Measurements from ENCODE around the gene GMNC.

DNA sequence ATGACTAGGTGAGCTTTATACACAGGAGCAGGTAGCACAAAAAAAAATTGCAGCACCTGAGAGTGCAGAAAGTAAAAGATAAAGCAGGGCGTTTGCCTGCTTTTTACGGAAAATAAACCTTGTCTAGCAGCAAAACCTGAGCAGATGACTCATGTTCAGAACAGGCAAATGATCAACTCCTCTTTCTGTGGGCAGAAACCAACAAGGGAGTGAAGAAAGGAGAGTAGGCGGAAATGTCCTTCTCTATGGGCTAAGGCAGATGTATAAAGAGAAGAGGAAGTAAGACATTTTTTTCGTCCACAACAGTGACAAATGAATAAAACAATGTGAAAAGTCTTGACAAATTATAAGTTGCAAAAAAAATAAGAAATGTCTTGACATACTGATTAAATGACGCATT is 24.5 kb upstream of the GMNC start:
- TF ChIP-seq, protein P1, sequence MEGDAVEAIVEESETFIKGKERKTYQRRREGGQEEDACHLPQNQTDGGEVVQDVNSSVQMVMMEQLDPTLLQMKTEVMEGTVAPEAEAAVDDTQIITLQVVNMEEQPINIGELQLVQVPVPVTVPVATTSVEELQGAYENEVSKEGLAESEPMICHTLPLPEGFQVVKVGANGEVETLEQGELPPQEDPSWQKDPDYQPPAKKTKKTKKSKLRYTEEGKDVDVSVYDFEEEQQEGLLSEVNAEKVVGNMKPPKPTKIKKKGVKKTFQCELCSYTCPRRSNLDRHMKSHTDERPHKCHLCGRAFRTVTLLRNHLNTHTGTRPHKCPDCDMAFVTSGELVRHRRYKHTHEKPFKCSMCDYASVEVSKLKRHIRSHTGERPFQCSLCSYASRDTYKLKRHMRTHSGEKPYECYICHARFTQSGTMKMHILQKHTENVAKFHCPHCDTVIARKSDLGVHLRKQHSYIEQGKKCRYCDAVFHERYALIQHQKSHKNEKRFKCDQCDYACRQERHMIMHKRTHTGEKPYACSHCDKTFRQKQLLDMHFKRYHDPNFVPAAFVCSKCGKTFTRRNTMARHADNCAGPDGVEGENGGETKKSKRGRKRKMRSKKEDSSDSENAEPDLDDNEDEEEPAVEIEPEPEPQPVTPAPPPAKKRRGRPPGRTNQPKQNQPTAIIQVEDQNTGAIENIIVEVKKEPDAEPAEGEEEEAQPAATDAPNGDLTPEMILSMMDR (IDR thresholded peaks at IDR 0.05) = no peak
- TF ChIP-seq POLR2A (IDR thresholded peaks at IDR 0.05) = no peak

Measured in adrenal gland (tissue), 5 donors.